HG03565 (cell line): ENCODE results near the gene PITPNC1.
"Not testable (repeated sequence)": the region's sequence is repeated elsewhere in the genome, so short reads cannot be mapped to it uniquely, and the experiment has no call there.

ENCODE experiments used
- ATAC-seq: cut with Tn5 transposase; IDR thresholded peaks from one replicate; pipeline ENCODE4 v1.9.1; 2021; ENCODE audit warnings: mild to moderate bottlenecking, moderate library complexity; ENCODE audit not compliant: unreplicated experiment

PITPNC1 gene

GRCh38 chr17:67480959-67481358 is 103.9 kb downstream of the PITPNC1 start:
- not testable (repeated sequence) for ATAC-seq

GRCh38 chr17:67481808-67482207 is 104.7 kb downstream of the PITPNC1 start:
- no peak for ATAC-seq

GRCh38 chr17:67482764-67483163 is 105.7 kb downstream of the PITPNC1 start:
- ATAC-seq: no peak

GRCh38 chr17:67484261-67484660 is 107.2 kb downstream of the PITPNC1 start:
- ATAC-seq: no peak

GRCh38 chr17:67485666-67486065 is 108.6 kb downstream of the PITPNC1 start:
- no peak for ATAC-seq

GRCh38 chr17:67487506-67487905 is 110.4 kb downstream of the PITPNC1 start:
- no peak for ATAC-seq

- no peak for ATAC-seq
Measured at GRCh38 chr17:67488161-67488560, 111.1 kb downstream of the PITPNC1 start.

GRCh38 chr17:67488768-67489167 is 111.7 kb downstream of the PITPNC1 start:
- ATAC-seq: no peak

GRCh38 chr17:67489273-67489672 is 112.2 kb downstream of the PITPNC1 start:
- no peak for ATAC-seq

- no peak for ATAC-seq
Measured at GRCh38 chr17:67490471-67490870, 113.4 kb downstream of the PITPNC1 start.

- no peak for ATAC-seq
Measured at GRCh38 chr17:67491009-67491680, 114.1 kb downstream of the PITPNC1 start.

GRCh38 chr17:67491681-67492024 is 114.6 kb downstream of the PITPNC1 start:
- no peak for ATAC-seq

- ATAC-seq: no peak
Measured at GRCh38 chr17:67492251-67492740, 115.2 kb downstream of the PITPNC1 start.

GRCh38 chr17:67492824-67493517 is 115.9 kb downstream of the PITPNC1 start:
- ATAC-seq: no peak

GRCh38 chr17:67493812-67494211 is 116.7 kb downstream of the PITPNC1 start:
- no peak for ATAC-seq

- ATAC-seq: not testable (repeated sequence)
Measured at GRCh38 chr17:67495534-67495933, 118.5 kb downstream of the PITPNC1 start.

GRCh38 chr17:67496286-67496685 is 119.2 kb downstream of the PITPNC1 start:
- no peak for ATAC-seq

GRCh38 chr17:67499685-67500084 is 122.6 kb downstream of the PITPNC1 start:
- no peak for ATAC-seq

- no peak for ATAC-seq
Measured at GRCh38 chr17:67500261-67500660, 123.2 kb downstream of the PITPNC1 start.

- ATAC-seq: no peak
Measured at GRCh38 chr17:67500677-67501300, 123.7 kb downstream of the PITPNC1 start.

GRCh38 chr17:67502151-67502550 is 125.1 kb downstream of the PITPNC1 start:
- no peak for ATAC-seq

- no peak for ATAC-seq
Measured at GRCh38 chr17:67503184-67503583, 126.1 kb downstream of the PITPNC1 start.
